Transverse colon (tissue), 3 donors: Measurements from ENCODE around the gene HPS1.

Source experiments
- POLR2A ChIP-seq: fragments of 450-650 bp; IDR thresholded peaks from one replicate; pipeline ENCODE4 v1.6.1; 2016; ENCODE audit warnings: antibody characterized with exemption, mild to moderate bottlenecking, moderate library complexity
- TF ChIP-seq, protein P1 (sequence below), 5 experiments: fragments of 200-600 bp in 3 of 5; fragments of 450-650 bp in 2 of 5; sonication (generic) in 3 of 5; IDR thresholded peaks; 1 replicate in 2 of 5; 2 replicates in 3 of 5; pipeline ENCODE4 v1.5.1; 2016 to 2017; ENCODE audit warnings: antibody characterized with exemption in 5 of 5, inconsistent platforms in 3 of 5, mild to moderate bottlenecking in 2 of 5, moderate library complexity in 1 of 5

GRCh38 chr10:98433881-98434732 lies 12.6 kb downstream of the HPS1 start:
- TF ChIP-seq, protein P1, sequence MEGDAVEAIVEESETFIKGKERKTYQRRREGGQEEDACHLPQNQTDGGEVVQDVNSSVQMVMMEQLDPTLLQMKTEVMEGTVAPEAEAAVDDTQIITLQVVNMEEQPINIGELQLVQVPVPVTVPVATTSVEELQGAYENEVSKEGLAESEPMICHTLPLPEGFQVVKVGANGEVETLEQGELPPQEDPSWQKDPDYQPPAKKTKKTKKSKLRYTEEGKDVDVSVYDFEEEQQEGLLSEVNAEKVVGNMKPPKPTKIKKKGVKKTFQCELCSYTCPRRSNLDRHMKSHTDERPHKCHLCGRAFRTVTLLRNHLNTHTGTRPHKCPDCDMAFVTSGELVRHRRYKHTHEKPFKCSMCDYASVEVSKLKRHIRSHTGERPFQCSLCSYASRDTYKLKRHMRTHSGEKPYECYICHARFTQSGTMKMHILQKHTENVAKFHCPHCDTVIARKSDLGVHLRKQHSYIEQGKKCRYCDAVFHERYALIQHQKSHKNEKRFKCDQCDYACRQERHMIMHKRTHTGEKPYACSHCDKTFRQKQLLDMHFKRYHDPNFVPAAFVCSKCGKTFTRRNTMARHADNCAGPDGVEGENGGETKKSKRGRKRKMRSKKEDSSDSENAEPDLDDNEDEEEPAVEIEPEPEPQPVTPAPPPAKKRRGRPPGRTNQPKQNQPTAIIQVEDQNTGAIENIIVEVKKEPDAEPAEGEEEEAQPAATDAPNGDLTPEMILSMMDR (IDR thresholded peaks at IDR 0.05) = no peak
- TF ChIP-seq POLR2A = no peak
